GM12873 (cell line): ENCODE measurements around the gene GAPDHS.

Experiments used
- TF ChIP-seq, protein P1 (sequence below): IDR thresholded peaks from 2 replicates; pipeline ENCODE4 v1.5.1; 2012; ENCODE audit warnings: low read depth, mild to moderate bottlenecking, moderate library complexity, low read length, control low read depth; ENCODE audit not compliant: insufficient read depth; ENCODE audit errors: missing control alignments

Gene GAPDHS

DNA sequence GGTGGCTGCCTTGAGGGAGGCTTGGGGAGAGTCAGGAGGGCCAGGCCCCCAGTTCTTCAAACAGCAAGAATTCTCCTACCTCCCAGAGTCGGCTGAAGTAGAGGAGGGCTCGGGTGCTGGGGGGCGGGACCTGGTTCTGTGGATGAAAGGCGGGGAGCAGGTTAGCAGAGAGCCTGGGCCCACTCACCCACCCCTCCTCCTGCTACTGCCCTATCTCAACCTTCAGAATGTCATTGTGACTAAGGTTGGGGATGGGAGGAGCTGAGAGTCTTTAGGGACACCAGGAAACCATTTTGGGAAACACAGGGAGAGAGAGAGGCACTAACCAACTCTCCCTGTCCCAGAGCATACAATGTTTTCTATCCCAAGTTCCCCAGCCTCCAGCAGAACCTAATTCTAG lies 30.5 kb upstream of the GAPDHS start:
- TF ChIP-seq, protein P1, sequence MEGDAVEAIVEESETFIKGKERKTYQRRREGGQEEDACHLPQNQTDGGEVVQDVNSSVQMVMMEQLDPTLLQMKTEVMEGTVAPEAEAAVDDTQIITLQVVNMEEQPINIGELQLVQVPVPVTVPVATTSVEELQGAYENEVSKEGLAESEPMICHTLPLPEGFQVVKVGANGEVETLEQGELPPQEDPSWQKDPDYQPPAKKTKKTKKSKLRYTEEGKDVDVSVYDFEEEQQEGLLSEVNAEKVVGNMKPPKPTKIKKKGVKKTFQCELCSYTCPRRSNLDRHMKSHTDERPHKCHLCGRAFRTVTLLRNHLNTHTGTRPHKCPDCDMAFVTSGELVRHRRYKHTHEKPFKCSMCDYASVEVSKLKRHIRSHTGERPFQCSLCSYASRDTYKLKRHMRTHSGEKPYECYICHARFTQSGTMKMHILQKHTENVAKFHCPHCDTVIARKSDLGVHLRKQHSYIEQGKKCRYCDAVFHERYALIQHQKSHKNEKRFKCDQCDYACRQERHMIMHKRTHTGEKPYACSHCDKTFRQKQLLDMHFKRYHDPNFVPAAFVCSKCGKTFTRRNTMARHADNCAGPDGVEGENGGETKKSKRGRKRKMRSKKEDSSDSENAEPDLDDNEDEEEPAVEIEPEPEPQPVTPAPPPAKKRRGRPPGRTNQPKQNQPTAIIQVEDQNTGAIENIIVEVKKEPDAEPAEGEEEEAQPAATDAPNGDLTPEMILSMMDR = no peak

GRCh38 chr19:35506011-35506410 lies 27.2 kb upstream of the GAPDHS start:
- TF ChIP-seq, protein P1 = no peak

DNA sequence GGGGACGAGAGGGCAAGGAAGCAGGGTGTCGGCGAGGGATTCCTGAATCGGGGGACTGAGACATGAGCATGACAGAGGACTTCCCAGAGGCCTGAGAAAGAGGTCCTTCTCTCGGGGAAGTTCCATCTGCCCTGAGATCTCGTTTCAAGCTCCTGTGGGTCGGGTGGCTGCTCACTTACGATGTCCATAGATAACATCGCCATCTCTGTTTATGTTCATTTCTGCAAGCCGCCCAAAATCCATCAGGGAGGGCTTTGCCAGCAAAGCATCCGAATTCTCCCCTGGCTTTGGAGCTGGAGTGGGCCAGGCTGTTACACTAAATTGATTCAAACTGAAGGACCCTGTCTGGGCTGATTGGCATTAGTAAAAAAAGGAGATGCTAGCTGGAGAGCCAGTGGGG lies 25.7 kb upstream of the GAPDHS start:
- TF ChIP-seq, protein P1 = no peak

DNA sequence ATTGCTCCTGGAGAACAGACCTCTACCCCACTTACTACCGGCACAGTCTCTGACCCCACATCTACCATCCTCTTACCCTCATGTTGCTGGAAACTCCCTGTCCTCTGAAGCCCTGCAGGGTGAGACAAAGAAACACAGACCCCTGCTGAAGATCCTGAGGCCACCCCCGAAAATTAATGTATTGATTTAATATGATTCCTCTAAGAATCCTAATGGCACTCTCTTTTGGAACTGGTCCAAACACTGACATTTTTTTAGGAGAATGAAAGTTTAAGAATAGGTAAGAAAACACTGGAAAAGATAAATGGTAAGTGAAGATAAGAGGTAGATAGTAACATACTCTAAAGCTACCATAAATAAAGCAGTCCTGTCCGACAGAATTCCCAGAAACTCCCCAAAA lies 25.1 kb upstream of the GAPDHS start:
- TF ChIP-seq, protein P1 = no peak

GRCh38 chr19:35509018-35509652 lies 24.1 kb upstream of the GAPDHS start:
- TF ChIP-seq, protein P1 = no peak

- TF ChIP-seq, protein P1 = peak; percentile 95
Observed at GRCh38 chr19:35509861-35510625, 23.2 kb upstream of the GAPDHS start.

GRCh38 chr19:35510626-35510964 lies 22.7 kb upstream of the GAPDHS start:
- TF ChIP-seq, protein P1 = no peak
